Endothelial cell (in vitro differentiated cells): ENCODE results near the gene GALNT17. TPM values are rescaled to one million over a fixed set of nuclear protein-coding genes. Genes with fewer than 3 reads are reported as not detected.

Experiments
- DNase-seq: peaks from one replicate; pipeline ENCODE4 v3.0.0; 2021; ENCODE audit warnings: low spot score
- H3K27ac Mint-ChIP-seq: one replicate; pipeline ENCODE4 v1.8.0; 2021; ENCODE audit warnings: mixed read lengths, inconsistent platforms; ENCODE audit not compliant: unreplicated experiment
- H3K27me3 Mint-ChIP-seq: one replicate; pipeline ENCODE4 v1.8.0; 2021; ENCODE audit warnings: mild to moderate bottlenecking, moderate library complexity, mixed read lengths, inconsistent platforms; ENCODE audit not compliant: unreplicated experiment
- H3K36me3 Mint-ChIP-seq: one replicate; pipeline ENCODE4 v1.8.0; 2021; ENCODE audit warnings: mild to moderate bottlenecking, low read depth, mixed read lengths, inconsistent platforms; ENCODE audit not compliant: unreplicated experiment
- H3K4me1 Mint-ChIP-seq: one replicate; pipeline ENCODE4 v1.8.0; 2021; ENCODE audit warnings: mild to moderate bottlenecking, mixed read lengths, inconsistent platforms; ENCODE audit not compliant: unreplicated experiment
- H3K4me3 Mint-ChIP-seq: one replicate; pipeline ENCODE4 v1.8.0; 2021; ENCODE audit warnings: mild to moderate bottlenecking, mixed read lengths, inconsistent platforms; ENCODE audit not compliant: unreplicated experiment
- H3K9me3 Mint-ChIP-seq: one replicate; pipeline ENCODE4 v1.8.0; 2021; ENCODE audit warnings: mixed read lengths, inconsistent platforms; ENCODE audit not compliant: unreplicated experiment
- total RNA-seq: library from RNA; stranded (reverse); fragmentation: NEBNext Ultra II Directional; extraction: Animal tissue kit (Norgen Biotek cat#: 25700); gene quantifications from one replicate; pipeline ENCODE4 v1.2.1, GENCODE V29; 2021; ENCODE audit not compliant: unreplicated experiment
- TF ChIP-seq, protein P1 (sequence below): fragments of 200-600 bp; sonication (generic); IDR thresholded peaks from one replicate; pipeline ENCODE4 v1.5.0; 2021; ENCODE audit warnings: antibody characterized with exemption; ENCODE audit not compliant: unreplicated experiment

The GALNT17 gene
- total RNA-seq, 1 donor from 2014 or later = 0.38 TPM

DNA sequence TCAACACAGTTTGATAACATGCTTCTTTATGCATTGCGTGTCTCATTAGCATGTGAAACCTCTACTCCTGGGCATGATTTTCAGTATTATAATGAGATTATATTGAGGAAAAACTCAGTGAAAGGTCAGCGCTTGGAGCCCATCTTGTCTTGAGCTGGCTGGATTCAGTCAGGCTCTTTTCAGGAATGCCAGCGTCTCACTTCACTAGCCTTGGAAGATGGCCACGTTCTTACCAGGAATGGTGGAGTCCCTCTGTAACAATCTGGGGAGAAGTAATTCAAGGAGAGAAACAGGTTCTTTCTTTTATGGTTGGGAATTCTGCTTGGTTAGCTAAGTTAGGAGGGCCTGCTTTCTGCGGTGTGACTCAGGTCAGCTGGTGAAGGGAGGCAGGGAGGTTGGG, 241.0 kb downstream of the GALNT17 start:
- Mint-ChIP-seq H3K27ac (no peak overlapping the region), H3K4me1 (no peaks in the 10 kb centered on the region), H3K9me3 (peaks cover 8% of the 10 kb centered on the region), H3K4me3 (no peak overlapping the region), H3K36me3 (peaks cover 4% of the 10 kb centered on the region), H3K27me3 (peaks cover 5% of the 10 kb centered on the region)
- TF ChIP-seq, protein P1, sequence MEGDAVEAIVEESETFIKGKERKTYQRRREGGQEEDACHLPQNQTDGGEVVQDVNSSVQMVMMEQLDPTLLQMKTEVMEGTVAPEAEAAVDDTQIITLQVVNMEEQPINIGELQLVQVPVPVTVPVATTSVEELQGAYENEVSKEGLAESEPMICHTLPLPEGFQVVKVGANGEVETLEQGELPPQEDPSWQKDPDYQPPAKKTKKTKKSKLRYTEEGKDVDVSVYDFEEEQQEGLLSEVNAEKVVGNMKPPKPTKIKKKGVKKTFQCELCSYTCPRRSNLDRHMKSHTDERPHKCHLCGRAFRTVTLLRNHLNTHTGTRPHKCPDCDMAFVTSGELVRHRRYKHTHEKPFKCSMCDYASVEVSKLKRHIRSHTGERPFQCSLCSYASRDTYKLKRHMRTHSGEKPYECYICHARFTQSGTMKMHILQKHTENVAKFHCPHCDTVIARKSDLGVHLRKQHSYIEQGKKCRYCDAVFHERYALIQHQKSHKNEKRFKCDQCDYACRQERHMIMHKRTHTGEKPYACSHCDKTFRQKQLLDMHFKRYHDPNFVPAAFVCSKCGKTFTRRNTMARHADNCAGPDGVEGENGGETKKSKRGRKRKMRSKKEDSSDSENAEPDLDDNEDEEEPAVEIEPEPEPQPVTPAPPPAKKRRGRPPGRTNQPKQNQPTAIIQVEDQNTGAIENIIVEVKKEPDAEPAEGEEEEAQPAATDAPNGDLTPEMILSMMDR = no peak
- DNase-seq = no peak

DNA sequence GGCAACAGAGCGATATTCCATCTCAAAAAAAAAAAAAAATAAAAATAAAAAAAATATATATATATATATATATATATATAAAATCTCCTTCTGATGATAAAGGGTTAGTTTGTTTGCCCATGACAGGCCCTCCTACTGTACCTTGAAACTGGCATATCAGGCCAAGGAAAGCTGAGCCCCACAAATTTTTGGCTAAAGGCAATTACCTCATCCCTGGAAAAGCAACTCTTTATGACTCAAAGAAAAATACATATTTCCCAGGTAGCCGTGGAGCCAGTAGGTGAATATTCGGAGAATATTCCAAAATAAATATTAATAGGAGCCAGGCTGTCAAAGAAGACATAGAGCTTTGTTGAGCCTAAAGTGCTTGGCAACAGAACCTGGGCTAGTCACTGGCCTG, 245.1 kb downstream of the GALNT17 start:
- Mint-ChIP-seq H3K27me3 (peaks cover 14% of the 10 kb centered on the region), H3K9me3 (peaks cover 25% of the 10 kb centered on the region), H3K4me1 (no peaks in the 10 kb centered on the region), H3K36me3 (peaks cover 10% of the 10 kb centered on the region), H3K4me3 (no peak overlapping the region), H3K27ac (no peak overlapping the region)
- TF ChIP-seq, protein P1 = no peak
- no peak for DNase-seq

DNA sequence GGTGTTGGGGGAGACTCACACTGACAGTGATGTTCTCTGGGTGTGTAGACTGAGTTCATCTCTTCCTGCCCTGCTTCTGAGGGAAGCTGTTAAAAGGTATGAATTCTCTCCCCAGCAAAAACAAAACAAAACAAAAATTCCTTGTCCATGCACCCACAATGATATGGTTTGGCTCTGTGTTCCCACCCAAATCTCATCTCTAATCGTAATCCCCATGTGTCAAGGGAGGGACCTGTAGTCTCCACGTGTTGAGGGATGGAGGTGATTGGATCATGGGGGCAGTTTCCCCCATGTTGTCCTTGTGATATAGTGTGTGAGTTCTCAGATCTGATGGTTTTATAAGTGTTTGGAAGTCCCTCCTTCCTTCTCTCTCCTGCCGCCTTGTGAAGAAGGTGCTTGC, 245.5 kb downstream of the GALNT17 start:
- TF ChIP-seq, protein P1 = no peak
- Mint-ChIP-seq H3K4me1 (no peaks in the 10 kb centered on the region), H3K4me3 (no peak overlapping the region), H3K27me3 (peaks cover 13% of the 10 kb centered on the region), H3K9me3 (peaks cover 25% of the 10 kb centered on the region), H3K27ac (no peak overlapping the region), H3K36me3 (peaks cover 10% of the 10 kb centered on the region)
- no peak for DNase-seq

DNA sequence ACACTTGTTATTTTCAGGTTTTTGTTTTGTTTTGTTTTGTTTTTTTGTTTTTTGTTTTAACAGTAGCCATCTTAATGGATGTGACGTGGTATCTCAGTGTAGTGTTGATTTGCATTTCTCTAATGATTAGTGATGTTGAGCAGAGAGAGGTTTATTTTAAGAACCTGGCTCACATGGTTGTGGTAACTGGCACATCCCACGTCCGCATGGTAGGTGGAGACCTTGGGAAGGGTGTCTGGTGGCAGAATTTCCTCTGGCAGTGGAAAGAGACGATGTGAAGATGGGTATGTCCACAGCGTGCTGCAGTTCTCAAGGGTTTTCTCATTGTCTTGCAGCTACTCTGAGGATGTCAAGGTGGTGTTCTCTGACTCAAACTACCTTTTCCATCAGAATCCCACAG, 252.2 kb downstream of the GALNT17 start:
- no peak for DNase-seq
- H3K4me3 Mint-ChIP-seq = no peak overlapping the region
- peaks cover 4% of the 10 kb centered on the region for H3K36me3 Mint-ChIP-seq
- TF ChIP-seq, protein P1 = no peak
- peaks cover 13% of the 10 kb centered on the region for H3K27me3 Mint-ChIP-seq
- H3K27ac Mint-ChIP-seq = no peak overlapping the region
- H3K9me3 Mint-ChIP-seq = peaks cover 22% of the 10 kb centered on the region
- no peaks in the 10 kb centered on the region for H3K4me1 Mint-ChIP-seq

DNA sequence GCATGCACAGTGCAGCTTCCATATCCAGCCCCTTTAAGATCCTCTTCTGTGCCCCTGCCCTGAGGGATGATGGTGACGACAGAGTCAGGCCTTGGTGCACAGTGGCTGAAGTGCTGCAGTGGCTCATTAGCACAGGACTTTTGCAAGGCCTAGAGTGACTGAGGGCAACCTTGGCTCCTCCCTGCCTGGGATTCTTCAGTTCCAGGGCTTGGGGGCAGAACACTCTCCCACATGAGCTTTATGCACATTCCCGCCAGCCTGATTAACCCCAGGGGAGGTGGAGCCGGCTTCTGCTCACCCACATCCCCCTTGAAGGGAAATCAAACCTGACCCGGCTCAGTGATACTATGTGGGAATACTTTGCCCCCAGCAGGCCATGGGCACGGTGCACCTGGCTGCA, 253.4 kb downstream of the GALNT17 start:
- Mint-ChIP-seq H3K27me3 (peaks cover 9% of the 10 kb centered on the region), H3K4me1 (no peaks in the 10 kb centered on the region), H3K36me3 (peaks cover 1% of the 10 kb centered on the region), H3K27ac (no peak overlapping the region), H3K9me3 (peaks cover 14% of the 10 kb centered on the region), H3K4me3 (no peak overlapping the region)
- TF ChIP-seq, protein P1 = no peak
- no peak for DNase-seq
